Heart left ventricle (tissue), 16 donors: ENCODE measurements around the gene PRKCA. TPM values are rescaled to one million over a fixed set of nuclear protein-coding genes. Genes with fewer than 3 reads are reported as not detected.

ENCODE experiments used
- ATAC-seq, 4 donors: fragments of 200-7000 bp; cut with Tn5 transposase; one replicate each; pipeline ENCODE4 v1.9.1; 2020 to 2022; ENCODE audit warnings: moderate library complexity in 4 of 4, mild to moderate bottlenecking in 3 of 4, moderate number of reproducible peaks in 1 of 4
- DNase-seq, 5 donors: peaks; one replicate each; pipeline ENCODE4 v3.0.0-alpha.2; 2020
- H3K27ac ChIP-seq, 12 donors: fragments of 200-600 bp; sonication (generic) in 4 of 12; one replicate each; pipeline versions ENCODE4 v1.5.0 to v1.8.0; 2016 to 2022; ENCODE audit warnings: mild to moderate bottlenecking in 2 of 12
- H3K27me3 ChIP-seq, 9 donors: fragments of 200-600 bp; sonication (generic) in 2 of 9; one replicate each; pipeline versions ENCODE4 v1.5.1 to v1.8.0; 2016 to 2022; ENCODE audit warnings: mild to moderate bottlenecking in 3 of 9
- H3K36me3 ChIP-seq, 9 donors: fragments of 200-600 bp; sonication (generic) in 2 of 9; one replicate each; pipeline versions ENCODE4 v1.5.0 to v1.8.0; 2018 to 2022; ENCODE audit warnings: mild to moderate bottlenecking in 2 of 9
- H3K4me1 ChIP-seq, 12 donors: fragments of 200-600 bp; sonication (generic) in 4 of 12; one replicate each; pipeline versions ENCODE4 v1.5.0 to v1.8.0; 2016 to 2022; ENCODE audit warnings: mild to moderate bottlenecking in 3 of 12
- H3K4me3 ChIP-seq, 12 donors: fragments of 200-600 bp; sonication (generic) in 4 of 12; one replicate each; pipeline versions ENCODE4 v1.5.0 to v1.8.0; 2017 to 2022; ENCODE audit warnings: mild to moderate bottlenecking in 9 of 12, moderate library complexity in 4 of 12
- H3K9me3 ChIP-seq, 12 donors: fragments of 200-600 bp; sonication (generic) in 4 of 12; one replicate each; pipeline versions ENCODE4 v1.5.0 to v1.8.0; 2016 to 2022; ENCODE audit warnings: mild to moderate bottlenecking in 1 of 12
- POLR2A ChIP-seq, 2 donors: fragments of 450-650 bp; IDR thresholded peaks; one replicate each; pipeline ENCODE4 v1.6.1; 2017; ENCODE audit warnings: antibody characterized with exemption in 2 of 2, mild to moderate bottlenecking in 2 of 2, moderate library complexity in 2 of 2
- WGBS, 4 donors: extraction: QIAGEN DNeasy Blood & Tissue Kit in 2 of 4; methylation state at CpG; one replicate each; pipeline versions ENCODE4 v1.1.5 to v1.1.7; 2013 to 2018; 5-methylcytosine and 5-hydroxymethylcytosine counted together
- intact Hi-C, 10 donors: fragments of 100-400 bp; cut with DNase I; formaldehyde crosslinking; loops; one replicate each; pipeline versions ENCODE4 v1.11.1 to v1.14.2; 2022
- polyA plus RNA-seq, 2 donors: library from polyadenylated mRNA; stranded (reverse); fragments of 200-250 nt; gene quantifications; one replicate each; pipeline ENCODE4 v1.2.3, GENCODE V29; 2013
- total RNA-seq, 9 donors: library from RNA; depleted of rRNA in 2 of 9; stranded (reverse); fragments of >200 nt in 2 of 9; fragmentation: NEBNext Ultra II Directional in 3 of 9; extraction: Animal tissue kit (Norgen Biotek cat#: 25700) in 3 of 9; gene quantifications; one replicate each; pipeline versions ENCODE4 v1.1.0 to v1.2.4, GENCODE V29; 2016 to 2023
- TF ChIP-seq, protein P1 (sequence below), 12 donors: fragments of 200-600 bp; sonication (generic) in 4 of 12; IDR thresholded peaks; one replicate each; pipeline versions ENCODE4 v1.5.0 to v1.8.0; 2018 to 2022; ENCODE audit warnings: antibody characterized with exemption in 12 of 12, mild to moderate bottlenecking in 5 of 12
- donor health status: ischemic (EF 13 %, LVEDD 7.1; RV severe dilation, severe dysfunction).
- donor health status: healthy with polysubstance abuse.
- donor health status: DM: no; HTN: yes; CAD: no.
- donor health status: DM: no; HTN: no; CAD: no.
- donor health status: ischemic (EF 25% LVEDD 6.9; RV normal size, moderate dysfunction).
- donor health status: ischemic (EF 25% LVEDD 5.7; RV mildly dilated, moderate dysfunction).
- donor health status: healthy.
- donor health status: DM: yes; HTN: yes; CAD: no.
- donor health status: ischemic (EF 35%, LVEDD 5.7; RV mildly dilated, moderate dysfunction).
- donor health status: nonischemic (EF 11% LVEDD 7.7; RV severe dilation, severe dysfunction).
- donor health status: DM: yes; HTN: yes; CAD: no.
- donor health status: PGD.
- donor health status: ischemic (EF 29% LVEDD 5.4; RV normal size, mild dysfunction).
- donor health status: nonischemic (EF 23%, LVEDD 6.1; RV moderate dilation, normal function).

Gene PRKCA
- total and polyA plus RNA-seq, 11 donors: 3.4 to 26.8 (median 11.4) TPM

GRCh38 chr17:66378296-66378695 is 75.9 kb downstream of the PRKCA start:
- DNase-seq (no peak), ATAC-seq (no peak)
- Histone ChIP-seq H3K9me3 (no peaks in the 10 kb centered on the region), H3K27ac (no peak overlapping the region), H3K4me1 (peaks cover 0 to 19% (median 0%) of the 10 kb centered on the region in 12 donors), H3K4me3 (no peak overlapping the region), H3K27me3 (no peaks in the 10 kb centered on the region), H3K36me3 (no peaks in the 10 kb centered on the region)
- intact Hi-C loops: no loop called here
- 96 to 97% (median 97%) methylated on average over 5 of the region's 5 CpGs for WGBS, 4 donors
- TF ChIP-seq, protein P1, sequence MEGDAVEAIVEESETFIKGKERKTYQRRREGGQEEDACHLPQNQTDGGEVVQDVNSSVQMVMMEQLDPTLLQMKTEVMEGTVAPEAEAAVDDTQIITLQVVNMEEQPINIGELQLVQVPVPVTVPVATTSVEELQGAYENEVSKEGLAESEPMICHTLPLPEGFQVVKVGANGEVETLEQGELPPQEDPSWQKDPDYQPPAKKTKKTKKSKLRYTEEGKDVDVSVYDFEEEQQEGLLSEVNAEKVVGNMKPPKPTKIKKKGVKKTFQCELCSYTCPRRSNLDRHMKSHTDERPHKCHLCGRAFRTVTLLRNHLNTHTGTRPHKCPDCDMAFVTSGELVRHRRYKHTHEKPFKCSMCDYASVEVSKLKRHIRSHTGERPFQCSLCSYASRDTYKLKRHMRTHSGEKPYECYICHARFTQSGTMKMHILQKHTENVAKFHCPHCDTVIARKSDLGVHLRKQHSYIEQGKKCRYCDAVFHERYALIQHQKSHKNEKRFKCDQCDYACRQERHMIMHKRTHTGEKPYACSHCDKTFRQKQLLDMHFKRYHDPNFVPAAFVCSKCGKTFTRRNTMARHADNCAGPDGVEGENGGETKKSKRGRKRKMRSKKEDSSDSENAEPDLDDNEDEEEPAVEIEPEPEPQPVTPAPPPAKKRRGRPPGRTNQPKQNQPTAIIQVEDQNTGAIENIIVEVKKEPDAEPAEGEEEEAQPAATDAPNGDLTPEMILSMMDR (IDR thresholded peaks at IDR 0.05): no peak
- TF ChIP-seq POLR2A (IDR thresholded peaks at IDR 0.05): no peak

DNA sequence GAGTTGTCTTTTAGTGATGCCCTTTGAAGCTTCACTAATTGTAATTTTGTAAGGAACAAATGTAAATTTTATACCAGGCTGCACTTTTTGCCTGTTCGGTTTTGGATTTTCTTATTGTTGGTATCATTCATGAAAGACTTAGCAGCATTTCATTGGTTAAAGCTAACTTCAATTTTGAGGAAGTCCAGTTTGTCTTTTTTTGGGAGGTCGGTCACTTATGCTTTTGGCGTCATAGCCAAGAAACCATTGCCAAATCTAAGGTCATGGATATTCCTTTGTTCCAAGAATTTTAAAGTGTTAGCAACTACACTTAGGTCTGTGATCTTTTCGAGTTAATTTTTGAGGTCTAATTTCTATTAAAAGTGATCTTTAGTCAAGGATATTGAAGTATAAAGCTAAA is 77.1 kb downstream of the PRKCA start:
- H3K4me3 ChIP-seq: no peak overlapping the region
- H3K9me3 ChIP-seq: no peaks in the 10 kb centered on the region
- TF ChIP-seq, protein P1 (IDR thresholded peaks at IDR 0.05): no peak
- no peak for TF ChIP-seq POLR2A (IDR thresholded peaks at IDR 0.05)
- DNase-seq (no peak), ATAC-seq (no peak)
- no peak overlapping the region for H3K27ac ChIP-seq
- no peaks in the 10 kb centered on the region for H3K36me3 ChIP-seq
- WGBS, 4 donors: 32 to 53% (median 38%) methylated on average over 4 of the region's 4 CpGs
- intact Hi-C loops: no loop called here
- H3K27me3 ChIP-seq: no peaks in the 10 kb centered on the region
- peaks cover 0 to 19% (median 0%) of the 10 kb centered on the region in 12 donors for H3K4me1 ChIP-seq

DNA sequence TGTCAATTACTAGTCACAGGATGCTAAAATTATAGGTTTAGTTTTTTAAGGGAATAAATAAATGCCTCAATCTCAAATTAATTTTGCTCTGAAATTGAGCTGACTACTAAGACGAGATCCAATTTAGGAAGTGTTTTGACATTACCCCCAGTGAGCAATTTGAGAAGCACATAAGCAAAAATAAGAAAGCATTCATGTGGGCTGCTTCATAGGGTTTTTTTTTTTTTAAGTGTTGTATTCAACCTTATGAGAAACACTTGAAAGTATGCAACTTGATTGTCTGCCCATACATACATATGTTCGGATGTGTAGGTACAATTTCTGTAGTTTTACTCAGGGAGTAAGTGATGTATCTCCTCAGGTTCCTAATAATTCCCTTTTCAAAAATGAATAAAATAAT is 77.6 kb downstream of the PRKCA start:
- intact Hi-C loops: no loop called here
- H3K27ac ChIP-seq: no peak overlapping the region
- no peaks in the 10 kb centered on the region for H3K36me3 ChIP-seq
- DNase-seq: no peak
- no peak for TF ChIP-seq POLR2A (IDR thresholded peaks at IDR 0.05)
- TF ChIP-seq, protein P1 (IDR thresholded peaks at IDR 0.05): no peak
- no peak for ATAC-seq
- H3K27me3 ChIP-seq: no peaks in the 10 kb centered on the region
- no peak overlapping the region for H3K4me3 ChIP-seq
- H3K9me3 ChIP-seq: no peaks in the 10 kb centered on the region
- peaks cover 0 to 19% (median 0%) of the 10 kb centered on the region in 12 donors for H3K4me1 ChIP-seq
- WGBS, 4 donors: 72 to 81% (median 76%) methylated on average over 2 of the region's 2 CpGs

- 82 to 88% (median 87%) methylated on average over 4 of the region's 4 CpGs for WGBS, 4 donors
- TF ChIP-seq, protein P1 (IDR thresholded peaks at IDR 0.05): no peak
- no peak for TF ChIP-seq POLR2A (IDR thresholded peaks at IDR 0.05)
- Histone ChIP-seq H3K9me3 (no peaks in the 10 kb centered on the region), H3K27me3 (no peaks in the 10 kb centered on the region), H3K4me3 (no peak overlapping the region), H3K4me1 (peaks cover 0 to 19% (median 0%) of the 10 kb centered on the region in 12 donors), H3K36me3 (no peaks in the 10 kb centered on the region), H3K27ac (no peak overlapping the region)
- DNase-seq: no peak
- no peak for ATAC-seq
- intact Hi-C loops: no loop called here
Measured at GRCh38 chr17:66381701-66382362, 79.4 kb downstream of the PRKCA start.
